Adrenal gland (tissue), 12 donors: Measurements from ENCODE around the gene JKAMP. TPM values are rescaled to one million over a fixed set of nuclear protein-coding genes. Genes with fewer than 3 reads are reported as not detected.

Source experiments
- DNase-seq, 7 donors: peaks; one replicate each; pipeline ENCODE4 v3.0.0-alpha.2; 2019 to 2020
- H3K27ac ChIP-seq, 5 donors: fragments of 200-600 bp; sonication (generic) in 4 of 5; 1 replicate in 3 of 5; 2 replicates in 2 of 5; pipeline versions ENCODE4 v1.5.1 to v1.8.0; 2016 to 2020; ENCODE audit warnings: mild to moderate bottlenecking in 1 of 5
- H3K27me3 ChIP-seq: fragments of 200-600 bp; 2 replicates; pipeline ENCODE4 v1.8.0; 2021
- H3K36me3 ChIP-seq, 2 donors: fragments of 200-600 bp; replicated peaks in 1 of 2; 1 replicate in 1 of 2; 2 replicates in 1 of 2; pipeline versions ENCODE4 v1.5.1 to v1.8.0; 2018 to 2022
- H3K4me1 ChIP-seq, 2 donors: fragments of 200-600 bp; replicated peaks in 1 of 2; 1 replicate in 1 of 2; 2 replicates in 1 of 2; pipeline versions ENCODE4 v1.5.1 to v1.8.0; 2018 to 2021
- H3K4me3 ChIP-seq, 4 donors: fragments of 200-600 bp; sonication (generic) in 3 of 4; one replicate each; pipeline ENCODE4 v1.5.1; 2016 to 2018
- H3K9me3 ChIP-seq, 3 donors: fragments of 200-600 bp; sonication (generic) in 1 of 3; replicated peaks in 1 of 3; 1 replicate in 2 of 3; 2 replicates in 1 of 3; pipeline versions ENCODE4 v1.5.1 to v1.8.0; 2016 to 2021
- POLR2A ChIP-seq, 2 donors: fragments of 450-650 bp; IDR thresholded peaks; one replicate each; pipeline ENCODE4 v1.6.1; 2017; ENCODE audit warnings: antibody characterized with exemption in 2 of 2, mild to moderate bottlenecking in 2 of 2, moderate library complexity in 1 of 2
- WGBS, 4 donors: extraction: QIAGEN DNeasy Blood & Tissue Kit in 2 of 4; methylation state at CpG; one replicate each; pipeline versions ENCODE4 v1.1.5 to v1.1.7; 2013 to 2017; 5-methylcytosine and 5-hydroxymethylcytosine counted together
- intact Hi-C, 2 donors: fragments of 100-400 bp; cut with DNase I; formaldehyde crosslinking; loops; one replicate each; pipeline versions ENCODE4 v1.14.1 to v1.15.0; 2022 to 2023
- polyA plus RNA-seq, 3 donors: library from polyadenylated mRNA; stranded (reverse); fragments of 200-250 nt in 2 of 3; fragments of 350-450 nt in 1 of 3; fragmentation: Illumina TruSeq in 1 of 3; extraction: RNeasy Lipid Tissue Mini Kit (QIAGEN cat#74804) in 1 of 3; gene quantifications; one replicate each; pipeline ENCODE4 v1.2.3, GENCODE V29; 2013 to 2014
- total RNA-seq, 9 donors: library from RNA; depleted of rRNA in 4 of 9; stranded (reverse); fragments of >200 nt in 4 of 9; fragments of 120-200 nt in 1 of 9; fragmentation: NEBNext Ultra II Directional in 1 of 9; extraction: Animal tissue kit (Norgen Biotek cat#: 25700) in 1 of 9; gene quantifications; one replicate each; pipeline versions ENCODE4 v1.1.0 to v1.2.4, GENCODE V29; 2013 to 2023
- TF ChIP-seq, protein P1 (sequence below), 6 experiments: fragments of 450-650 bp in 4 of 6; fragments of 200-600 bp in 2 of 6; sonication (generic) in 1 of 6; IDR thresholded peaks; 1 replicate in 5 of 6; 2 replicates in 1 of 6; pipeline versions ENCODE4 v1.5.1 to v1.8.0; 2016 to 2021; ENCODE audit warnings: antibody characterized with exemption in 6 of 6, mild to moderate bottlenecking in 2 of 6, moderate library complexity in 1 of 6
- donor health status: healthy with polysubstance abuse.
- donor health status: Bipolar disorder and iron deficiency.
- donor health status: DM: yes; HTN: yes; CAD: no.
- donor health status: DM: no; HTN: no; CAD: no.
- donor health status: DM: no; HTN: no; CAD: no.
- donor health status: DM: yes; HTN: yes; CAD: no.

JKAMP gene
- total and polyA plus RNA-seq, 12 donors = 17.7 to 116 (median 53.9) TPM

DNA sequence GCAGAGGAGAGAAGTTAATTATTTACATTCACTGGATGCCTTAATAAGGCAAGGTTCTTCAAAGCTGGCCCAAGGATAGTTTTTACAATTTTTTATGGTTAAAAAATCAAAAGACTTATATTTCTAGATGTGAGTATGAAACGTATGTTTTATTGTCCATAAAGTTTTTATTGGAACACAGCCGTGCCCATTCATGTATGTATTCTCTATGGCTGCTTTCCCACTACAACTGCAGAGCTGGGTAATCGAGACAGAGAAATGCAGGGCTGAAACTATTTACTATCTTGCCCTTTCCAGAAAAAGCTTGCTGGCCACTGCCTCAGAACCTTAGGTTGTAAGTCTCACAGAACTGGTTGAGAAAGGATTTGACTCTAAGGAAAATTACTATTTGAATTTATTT lies 16.4 kb downstream of the JKAMP start:
- Histone ChIP-seq H3K4me1 (peaks cover 3 to 6% of the 10 kb centered on the region in 2 donors), H3K27ac (no peak overlapping the region), H3K36me3 (peaks cover 0 to 10% of the 10 kb centered on the region in 2 donors), H3K9me3 (no peaks in the 10 kb centered on the region), H3K27me3 (no peaks in the 10 kb centered on the region), H3K4me3 (no peak overlapping the region)
- TF ChIP-seq, protein P1, sequence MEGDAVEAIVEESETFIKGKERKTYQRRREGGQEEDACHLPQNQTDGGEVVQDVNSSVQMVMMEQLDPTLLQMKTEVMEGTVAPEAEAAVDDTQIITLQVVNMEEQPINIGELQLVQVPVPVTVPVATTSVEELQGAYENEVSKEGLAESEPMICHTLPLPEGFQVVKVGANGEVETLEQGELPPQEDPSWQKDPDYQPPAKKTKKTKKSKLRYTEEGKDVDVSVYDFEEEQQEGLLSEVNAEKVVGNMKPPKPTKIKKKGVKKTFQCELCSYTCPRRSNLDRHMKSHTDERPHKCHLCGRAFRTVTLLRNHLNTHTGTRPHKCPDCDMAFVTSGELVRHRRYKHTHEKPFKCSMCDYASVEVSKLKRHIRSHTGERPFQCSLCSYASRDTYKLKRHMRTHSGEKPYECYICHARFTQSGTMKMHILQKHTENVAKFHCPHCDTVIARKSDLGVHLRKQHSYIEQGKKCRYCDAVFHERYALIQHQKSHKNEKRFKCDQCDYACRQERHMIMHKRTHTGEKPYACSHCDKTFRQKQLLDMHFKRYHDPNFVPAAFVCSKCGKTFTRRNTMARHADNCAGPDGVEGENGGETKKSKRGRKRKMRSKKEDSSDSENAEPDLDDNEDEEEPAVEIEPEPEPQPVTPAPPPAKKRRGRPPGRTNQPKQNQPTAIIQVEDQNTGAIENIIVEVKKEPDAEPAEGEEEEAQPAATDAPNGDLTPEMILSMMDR (IDR thresholded peaks at IDR 0.05) = no peak
- TF ChIP-seq POLR2A (IDR thresholded peaks at IDR 0.05) = no peak
- DNase-seq = no peak
- 88 to 92% (median 91%) methylated on average over 3 of the region's 3 CpGs for WGBS, 4 donors
- intact Hi-C loops = no loop called here

DNA sequence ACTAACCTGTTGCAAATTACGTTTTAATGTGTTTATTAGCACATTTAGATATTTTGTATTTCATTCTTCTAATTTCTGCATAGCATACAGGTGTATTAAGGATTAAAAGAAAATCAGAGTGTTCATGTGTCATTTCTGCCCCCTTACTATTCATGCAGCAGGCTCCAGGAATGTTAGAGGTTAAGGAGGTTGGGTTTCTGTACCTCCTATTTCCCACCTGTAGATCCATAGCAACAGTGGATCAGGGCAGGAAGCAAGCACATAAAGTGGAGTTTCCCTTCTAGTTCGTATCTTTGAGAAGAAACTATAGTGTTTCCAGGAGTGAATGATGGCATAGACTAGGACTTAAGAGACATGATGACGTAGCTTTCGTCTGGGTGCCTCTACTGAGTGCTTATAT lies 18.9 kb downstream of the JKAMP start:
- Histone ChIP-seq H3K27me3 (no peaks in the 10 kb centered on the region), H3K36me3 (peaks cover 0 to 4% of the 10 kb centered on the region in 2 donors), H3K4me3 (no peak overlapping the region), H3K27ac (no peak overlapping the region), H3K4me1 (peaks cover 3 to 6% of the 10 kb centered on the region in 2 donors), H3K9me3 (no peaks in the 10 kb centered on the region)
- DNase-seq = no peak
- intact Hi-C loops = no loop called here
- TF ChIP-seq, protein P1 (IDR thresholded peaks at IDR 0.05) = no peak
- no peak for TF ChIP-seq POLR2A (IDR thresholded peaks at IDR 0.05)
- 73 to 93% (median 85%) methylated on average over 4 of the region's 4 CpGs for WGBS, 4 donors

DNA sequence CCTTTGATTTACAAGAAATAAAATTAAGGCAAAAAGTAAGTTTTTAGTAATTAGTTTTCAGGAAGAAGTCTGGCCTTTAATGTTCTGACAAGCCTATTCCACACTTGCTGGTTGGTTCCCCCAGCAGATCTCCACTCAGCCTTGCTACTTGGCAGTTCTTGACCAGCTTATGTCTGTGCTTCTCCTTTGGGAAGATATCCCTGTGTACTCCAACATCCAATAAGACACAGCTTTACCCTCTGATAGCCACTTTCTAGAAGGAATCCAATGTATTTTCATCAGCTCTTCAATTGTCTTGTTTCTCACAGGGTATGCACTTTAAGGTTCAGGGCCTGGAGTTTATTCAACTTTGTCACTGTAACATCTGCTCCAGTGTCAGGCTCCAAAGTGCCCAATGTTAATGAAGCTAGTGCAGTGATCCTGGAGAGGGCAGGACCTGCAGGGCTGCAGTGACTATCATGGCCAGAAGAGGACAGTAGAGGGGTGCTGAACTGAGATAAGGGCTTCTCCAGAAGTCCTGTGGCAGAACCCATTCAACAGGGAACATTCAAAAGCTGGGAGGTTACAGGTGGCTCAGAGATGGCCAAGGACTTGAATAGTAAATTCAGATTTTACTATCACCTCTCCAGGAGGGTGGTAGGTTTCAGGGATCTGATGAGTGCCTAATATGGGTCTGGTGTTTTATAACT lies 22.9 kb downstream of the JKAMP start:
- no peak overlapping the region for H3K4me3 ChIP-seq
- H3K27me3 ChIP-seq = no peaks in the 10 kb centered on the region
- TF ChIP-seq, protein P1 (IDR thresholded peaks at IDR 0.05) = peak; percentile 55 to 85 (median 73)
- no peak for TF ChIP-seq POLR2A (IDR thresholded peaks at IDR 0.05)
- no peaks in the 10 kb centered on the region for H3K4me1 ChIP-seq
- peaks cover 0 to 4% of the 10 kb centered on the region in 2 donors for H3K36me3 ChIP-seq
- intact Hi-C loops = no loop called here
- no peak overlapping the region for H3K27ac ChIP-seq
- DNase-seq = peak; percentile 43 to 80 (median 54)
- no peaks in the 10 kb centered on the region for H3K9me3 ChIP-seq

DNA sequence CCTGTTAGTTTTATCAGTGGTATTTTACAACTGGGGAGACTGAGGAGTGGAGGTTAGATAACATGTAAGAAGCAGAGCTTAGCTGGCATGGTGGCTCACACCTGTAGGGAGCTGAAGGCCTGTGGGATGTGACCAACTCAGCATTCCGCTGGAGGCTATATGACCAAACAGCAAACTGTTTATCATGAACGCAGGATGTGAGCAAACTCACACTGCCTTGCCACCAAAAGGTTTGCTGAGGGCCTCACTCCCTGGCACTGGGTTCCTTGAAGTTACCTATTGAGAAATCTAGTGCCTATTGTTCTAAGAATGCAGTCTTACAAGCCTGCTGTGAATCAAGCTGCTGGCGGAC lies 23.4 kb downstream of the JKAMP start:
- TF ChIP-seq, protein P1 (IDR thresholded peaks at IDR 0.05) = no peak
- TF ChIP-seq POLR2A (IDR thresholded peaks at IDR 0.05) = no peak
- no peaks in the 10 kb centered on the region for H3K4me1 ChIP-seq
- no peak overlapping the region for H3K27ac ChIP-seq
- H3K36me3 ChIP-seq = peaks cover 0 to 4% of the 10 kb centered on the region in 2 donors
- no peaks in the 10 kb centered on the region for H3K27me3 ChIP-seq
- H3K4me3 ChIP-seq = no peak overlapping the region
- no peaks in the 10 kb centered on the region for H3K9me3 ChIP-seq
- 92 to 96% (median 94%) methylated on average over 3 of the region's 3 CpGs for WGBS, 4 donors
- intact Hi-C loops = no loop called here
- DNase-seq = no peak
